Esophagus muscularis mucosa (tissue), 4 donors: Measurements from ENCODE around the gene DOCK8. TPM values are rescaled to one million over a fixed set of nuclear protein-coding genes. Genes with fewer than 3 reads are reported as not detected.

Experiments
- DNase-seq: peaks from one replicate; pipeline ENCODE4 v3.0.0-alpha.2; 2017; ENCODE audit errors: extremely low spot score
- H3K27ac ChIP-seq, 4 donors: fragments of 200-600 bp; sonication (generic); replicated peaks in 1 of 4; 1 replicate in 3 of 4; 2 replicates in 1 of 4; pipeline ENCODE4 v1.5.1; 2016 to 2019; ENCODE audit warnings: mild to moderate bottlenecking in 1 of 4
- H3K27me3 ChIP-seq, 4 donors: fragments of 200-600 bp; sonication (generic); one replicate each; pipeline versions ENCODE4 v1.5.1 to v1.6.0; 2016 to 2019
- H3K36me3 ChIP-seq, 4 donors: fragments of 200-600 bp; sonication (generic); one replicate each; pipeline ENCODE4 v1.5.1; 2016 to 2019
- H3K4me1 ChIP-seq, 4 donors: fragments of 200-600 bp; sonication (generic); one replicate each; pipeline ENCODE4 v1.5.1; 2016 to 2019
- H3K4me3 ChIP-seq, 4 donors: fragments of 200-600 bp; sonication (generic); 1 replicate in 2 of 4; 2 replicates in 2 of 4; pipeline ENCODE4 v1.5.1; 2016 to 2019; ENCODE audit warnings: mild to moderate bottlenecking in 4 of 4, moderate library complexity in 1 of 4
- H3K9me3 ChIP-seq, 4 donors: fragments of 200-600 bp; sonication (generic); 1 replicate in 3 of 4; 2 replicates in 1 of 4; pipeline ENCODE4 v1.5.1; 2016 to 2019
- EP300 ChIP-seq: sonication (generic); formaldehyde crosslinking; IDR thresholded peaks from one replicate; pipeline ENCODE4 v1.6.1; 2017; ENCODE audit warnings: antibody characterized with exemption
- POLR2A ChIP-seq: fragments of 450-650 bp; IDR thresholded peaks from one replicate; pipeline ENCODE4 v1.6.1; 2017; ENCODE audit warnings: antibody characterized with exemption, moderate library complexity, mild to moderate bottlenecking, low read depth
- POLR2AphosphoS5 ChIP-seq, 2 donors: sonication (generic); formaldehyde crosslinking; IDR thresholded peaks; one replicate each; pipeline ENCODE4 v1.6.1; 2017; ENCODE audit warnings: antibody characterized with exemption in 2 of 2
- WGBS: methylation state at CpG from one replicate; pipeline ENCODE4 v1.1.5; 2018; 5-methylcytosine and 5-hydroxymethylcytosine counted together
- intact Hi-C: fragments of 100-400 bp; cut with DNase I; formaldehyde crosslinking; loops from one replicate; pipeline ENCODE4 v1.15.1; 2023
- total RNA-seq, 4 donors: library from RNA; depleted of rRNA; stranded (reverse); fragments of >200 nt; gene quantifications; one replicate each; pipeline versions ENCODE4 v1.1.0 to v1.2.1, GENCODE V29; 2016
- TF ChIP-seq, protein P1 (sequence below), 3 experiments: fragments of 200-600 bp in 2 of 3; fragments of 450-650 bp in 1 of 3; sonication (generic) in 2 of 3; IDR thresholded peaks; one replicate each; pipeline ENCODE4 v1.5.1; 2017 to 2019; ENCODE audit warnings: antibody characterized with exemption in 3 of 3, mild to moderate bottlenecking in 2 of 3, moderate library complexity in 1 of 3

DOCK8 gene
- total RNA-seq, 4 donors from 2014 or later: 45.1 to 72.8 (median 48.8) TPM

- Histone ChIP-seq H3K9me3 (no peaks in the 10 kb centered on the region), H3K4me1 (peaks cover 0 to 11% (median 4%) of the 10 kb centered on the region in 4 donors), H3K4me3 (no peak overlapping the region), H3K27me3 (no peaks in the 10 kb centered on the region), H3K27ac (no peak overlapping the region), H3K36me3 (peaks cover 0 to 82% (median 36%) of the 10 kb centered on the region in 4 donors)
- 89% methylated on average over 5 of the region's 5 CpGs for WGBS
- TF ChIP-seq POLR2A: no peak
- TF ChIP-seq, protein P1, sequence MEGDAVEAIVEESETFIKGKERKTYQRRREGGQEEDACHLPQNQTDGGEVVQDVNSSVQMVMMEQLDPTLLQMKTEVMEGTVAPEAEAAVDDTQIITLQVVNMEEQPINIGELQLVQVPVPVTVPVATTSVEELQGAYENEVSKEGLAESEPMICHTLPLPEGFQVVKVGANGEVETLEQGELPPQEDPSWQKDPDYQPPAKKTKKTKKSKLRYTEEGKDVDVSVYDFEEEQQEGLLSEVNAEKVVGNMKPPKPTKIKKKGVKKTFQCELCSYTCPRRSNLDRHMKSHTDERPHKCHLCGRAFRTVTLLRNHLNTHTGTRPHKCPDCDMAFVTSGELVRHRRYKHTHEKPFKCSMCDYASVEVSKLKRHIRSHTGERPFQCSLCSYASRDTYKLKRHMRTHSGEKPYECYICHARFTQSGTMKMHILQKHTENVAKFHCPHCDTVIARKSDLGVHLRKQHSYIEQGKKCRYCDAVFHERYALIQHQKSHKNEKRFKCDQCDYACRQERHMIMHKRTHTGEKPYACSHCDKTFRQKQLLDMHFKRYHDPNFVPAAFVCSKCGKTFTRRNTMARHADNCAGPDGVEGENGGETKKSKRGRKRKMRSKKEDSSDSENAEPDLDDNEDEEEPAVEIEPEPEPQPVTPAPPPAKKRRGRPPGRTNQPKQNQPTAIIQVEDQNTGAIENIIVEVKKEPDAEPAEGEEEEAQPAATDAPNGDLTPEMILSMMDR (IDR thresholded peaks at IDR 0.05): no peak
- TF ChIP-seq EP300: no peak
- TF ChIP-seq POLR2AphosphoS5 (IDR thresholded peaks at IDR 0.05): no peak
- intact Hi-C loops: no loop called here
- no peak for DNase-seq
These were observed 183.4 kb downstream of the DOCK8 start for GRCh38 chr9:398085-398484.

DNA sequence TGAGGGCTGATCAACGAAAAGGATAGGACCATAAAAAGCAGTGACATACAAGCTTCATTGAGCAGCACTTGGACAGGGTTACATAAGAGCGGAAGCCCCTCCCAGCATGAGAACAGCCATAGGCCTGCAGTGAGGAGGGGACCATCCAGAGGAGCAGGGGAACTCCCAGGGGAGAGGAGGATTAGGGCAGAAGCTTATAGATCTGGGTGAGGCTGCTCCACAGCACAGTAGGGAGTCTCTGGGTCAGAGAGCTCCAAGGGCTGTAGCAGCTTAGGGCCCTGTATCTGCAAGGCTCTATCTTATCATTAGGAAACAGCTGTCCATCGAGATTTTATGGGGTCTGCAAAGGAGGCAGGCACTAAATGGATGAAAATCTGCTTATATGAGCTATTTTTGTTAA, 186.6 kb downstream of the DOCK8 start:
- intact Hi-C loops: loop anchor here (10.0 kb wide), 1 partner anchor 144 kb away; no protein-coding TSS in a partner anchor
- TF ChIP-seq, protein P1 (IDR thresholded peaks at IDR 0.05): no peak
- no peak for TF ChIP-seq POLR2A
- no peak for TF ChIP-seq POLR2AphosphoS5 (IDR thresholded peaks at IDR 0.05)
- no peak for TF ChIP-seq EP300
- H3K27me3 ChIP-seq: no peaks in the 10 kb centered on the region
- WGBS: 90% methylated on average over 3 of the region's 3 CpGs
- H3K4me3 ChIP-seq: no peak overlapping the region
- DNase-seq: no peak
- peaks cover 0 to 80% (median 41%) of the 10 kb centered on the region in 4 donors for H3K36me3 ChIP-seq
- H3K9me3 ChIP-seq: no peaks in the 10 kb centered on the region
- H3K4me1 ChIP-seq: no peaks in the 10 kb centered on the region
- H3K27ac ChIP-seq: no peak overlapping the region

DNA sequence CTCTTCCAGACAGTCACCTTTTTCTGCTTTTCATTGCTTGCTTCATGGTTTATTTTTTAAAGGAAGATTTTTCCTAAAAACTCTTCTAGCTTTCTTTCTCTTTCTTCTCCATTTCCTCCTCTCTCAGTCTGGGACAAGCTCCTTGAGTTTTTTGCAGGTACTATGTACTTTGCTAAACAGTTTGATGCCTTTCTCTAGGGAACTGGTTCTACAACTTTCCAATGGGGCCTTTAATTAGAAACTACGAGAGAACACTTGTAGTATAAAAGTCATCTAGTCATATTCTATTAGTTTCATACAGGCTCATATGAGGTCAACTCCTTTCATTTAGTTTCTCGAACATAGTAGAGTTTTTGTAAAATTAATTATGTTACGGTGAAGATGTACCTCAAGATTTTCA, 189.6 kb downstream of the DOCK8 start:
- intact Hi-C loops: loop anchor here (10.0 kb wide), 1 partner anchor 141 kb away; no protein-coding TSS in a partner anchor
- no peak overlapping the region for H3K4me3 ChIP-seq
- peaks cover 0 to 86% (median 44%) of the 10 kb centered on the region in 4 donors for H3K36me3 ChIP-seq
- no peak for TF ChIP-seq POLR2A
- TF ChIP-seq POLR2AphosphoS5 (IDR thresholded peaks at IDR 0.05): no peak
- no peak for TF ChIP-seq EP300
- TF ChIP-seq, protein P1 (IDR thresholded peaks at IDR 0.05): no peak
- H3K27me3 ChIP-seq: no peaks in the 10 kb centered on the region
- H3K9me3 ChIP-seq: no peaks in the 10 kb centered on the region
- WGBS: 92% methylated on average over 3 of the region's 3 CpGs
- no peak for DNase-seq
- no peaks in the 10 kb centered on the region for H3K4me1 ChIP-seq
- H3K27ac ChIP-seq: no peak overlapping the region

DNA sequence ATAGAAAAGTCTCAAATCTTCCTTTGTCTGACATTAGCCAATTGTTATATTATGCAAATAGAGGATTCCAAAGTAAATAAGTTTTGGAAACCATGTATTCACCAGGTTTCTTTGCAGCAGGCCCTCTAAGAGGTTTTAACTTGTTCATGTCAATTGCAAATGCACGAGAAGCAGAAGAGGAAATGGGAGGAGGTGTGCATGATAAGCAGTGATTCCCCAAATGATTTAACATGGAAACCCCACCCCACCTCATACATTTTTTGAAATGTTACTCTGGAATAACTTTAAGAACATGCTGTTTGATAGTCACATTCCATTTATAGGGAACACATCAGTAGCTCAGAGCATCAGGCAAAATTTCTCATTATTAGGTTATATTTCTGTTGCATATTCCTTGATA, 190.7 kb downstream of the DOCK8 start:
- DNase-seq: no peak
- TF ChIP-seq POLR2A (no peak), POLR2AphosphoS5 (IDR thresholded peaks at IDR 0.05) (no peak), EP300 (no peak)
- TF ChIP-seq, protein P1 (IDR thresholded peaks at IDR 0.05): no peak
- 64% methylated on average over 1 of the region's 1 CpG for WGBS
- Histone ChIP-seq H3K4me3 (no peak overlapping the region), H3K4me1 (no peaks in the 10 kb centered on the region), H3K36me3 (peaks cover 0 to 87% (median 41%) of the 10 kb centered on the region in 4 donors), H3K27ac (no peak overlapping the region), H3K27me3 (no peaks in the 10 kb centered on the region), H3K9me3 (no peaks in the 10 kb centered on the region)
- intact Hi-C loops: loop anchor here (10.0 kb wide), 1 partner anchor 139 kb away; no protein-coding TSS in a partner anchor
